Transverse colon (tissue), 4 donors: ENCODE measurements around the gene CFAP61. TPM values are rescaled to one million over a fixed set of nuclear protein-coding genes. Genes with fewer than 3 reads are reported as not detected.

Source experiments
- DNase-seq: peaks from one replicate; pipeline ENCODE4 v3.0.0-alpha.2; 2019
- H3K27ac ChIP-seq, 4 donors: fragments of 200-600 bp; sonication (generic); 2 replicates each; pipeline ENCODE4 v1.5.1; 2016 to 2018; ENCODE audit warnings: inconsistent platforms in 4 of 4
- H3K27me3 ChIP-seq: fragments of 200-600 bp; sonication (generic); 2 replicates; pipeline ENCODE4 v1.5.1; 2017; ENCODE audit warnings: inconsistent platforms
- H3K36me3 ChIP-seq, 4 donors: fragments of 200-600 bp; sonication (generic); 2 replicates each; pipeline ENCODE4 v1.5.1; 2017 to 2019; ENCODE audit warnings: inconsistent platforms in 4 of 4
- H3K4me1 ChIP-seq, 4 donors: fragments of 200-600 bp; sonication (generic); 2 replicates each; pipeline ENCODE4 v1.5.1; 2017 to 2020; ENCODE audit warnings: inconsistent platforms in 4 of 4
- H3K4me3 ChIP-seq, 4 donors: fragments of 200-600 bp; sonication (generic); 1 replicate in 1 of 4; 2 replicates in 3 of 4; pipeline versions ENCODE4 v1.5.1 to v1.6.1; 2017 to 2019; ENCODE audit warnings: inconsistent platforms in 4 of 4
- H3K9me3 ChIP-seq, 2 donors: fragments of 200-600 bp; sonication (generic); 2 replicates each; pipeline ENCODE4 v1.5.1; 2017 to 2019; ENCODE audit warnings: inconsistent platforms in 2 of 2
- EP300 ChIP-seq: sonication (generic); formaldehyde crosslinking; IDR thresholded peaks from one replicate; pipeline ENCODE4 v1.6.1; 2017; ENCODE audit warnings: antibody characterized with exemption, low read depth
- POLR2A ChIP-seq: fragments of 450-650 bp; IDR thresholded peaks from one replicate; pipeline ENCODE4 v1.6.1; 2016; ENCODE audit warnings: antibody characterized with exemption, mild to moderate bottlenecking, moderate library complexity
- POLR2AphosphoS5 ChIP-seq, 3 donors: sonication (generic); formaldehyde crosslinking; IDR thresholded peaks; one replicate each; pipeline ENCODE4 v1.6.1; 2016; ENCODE audit warnings: antibody characterized with exemption in 3 of 3
- WGBS, 2 donors: methylation state at CpG; one replicate each; pipeline ENCODE4 v1.1.5; 2018; ENCODE audit warnings: low coverage in 1 of 2; 5-methylcytosine and 5-hydroxymethylcytosine counted together
- in situ Hi-C, 4 donors: fragments of 200-750 bp; cut with MboI; loops; one replicate each; pipeline versions ENCODE4 v1.15.0 to v1.15.1; 2017; ENCODE audit warnings: low sequenced_read_pairs in 3 of 4, low pct_ligation_motif_present in 1 of 4, low pct_unique_long_range_greater_than_20kb in 1 of 4
- intact Hi-C: fragments of 100-400 bp; cut with DNase I; formaldehyde crosslinking; loops from one replicate; pipeline ENCODE4 v1.15.1; 2023; ENCODE audit warnings: low total_unique reads
- total RNA-seq, 4 donors: library from RNA; depleted of rRNA; stranded (reverse); fragments of >200 nt; gene quantifications; one replicate each; pipeline ENCODE4 v1.1.0, GENCODE V29; 2016
- TF ChIP-seq, protein P1 (sequence below), 5 experiments: fragments of 200-600 bp in 3 of 5; fragments of 450-650 bp in 2 of 5; sonication (generic) in 3 of 5; IDR thresholded peaks; 1 replicate in 2 of 5; 2 replicates in 3 of 5; pipeline ENCODE4 v1.5.1; 2016 to 2017; ENCODE audit warnings: antibody characterized with exemption in 5 of 5, inconsistent platforms in 3 of 5, mild to moderate bottlenecking in 2 of 5, moderate library complexity in 1 of 5

Gene CFAP61
- total RNA-seq, 4 donors from 2014 or later, result 0.27 TPM; not detected in 3

DNA sequence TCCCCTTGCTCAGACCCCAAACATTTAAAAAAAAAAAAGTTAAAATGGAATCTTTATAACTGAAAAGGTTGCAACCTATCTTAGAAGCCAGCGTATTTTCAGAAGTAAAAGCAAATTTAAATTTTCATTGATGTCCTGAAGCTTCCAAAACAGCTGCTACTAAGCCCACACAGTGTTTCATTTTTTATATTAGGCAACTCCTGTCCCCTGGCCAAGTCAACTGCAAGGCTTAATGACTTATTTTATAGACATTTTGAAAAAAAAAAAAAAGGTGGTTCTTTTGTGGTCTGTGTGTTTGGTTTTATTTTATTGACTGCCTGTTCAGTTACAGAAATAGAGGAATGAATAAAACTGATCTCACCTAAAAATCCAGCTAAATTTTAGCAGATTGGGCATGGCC, 13.0 kb downstream of the CFAP61 start:
- no peaks in the 10 kb centered on the region for H3K9me3 ChIP-seq
- H3K27ac ChIP-seq, result no peak overlapping the region
- no peaks in the 10 kb centered on the region for H3K4me1 ChIP-seq
- no peaks in the 10 kb centered on the region for H3K36me3 ChIP-seq
- peaks cover 17% of the 10 kb centered on the region for H3K27me3 ChIP-seq
- H3K4me3 ChIP-seq, result no peak overlapping the region
- DNase-seq, result no peak
- TF ChIP-seq POLR2AphosphoS5 (IDR thresholded peaks at IDR 0.05) (no peak), POLR2A (no peak), EP300 (no peak)
- TF ChIP-seq, protein P1, sequence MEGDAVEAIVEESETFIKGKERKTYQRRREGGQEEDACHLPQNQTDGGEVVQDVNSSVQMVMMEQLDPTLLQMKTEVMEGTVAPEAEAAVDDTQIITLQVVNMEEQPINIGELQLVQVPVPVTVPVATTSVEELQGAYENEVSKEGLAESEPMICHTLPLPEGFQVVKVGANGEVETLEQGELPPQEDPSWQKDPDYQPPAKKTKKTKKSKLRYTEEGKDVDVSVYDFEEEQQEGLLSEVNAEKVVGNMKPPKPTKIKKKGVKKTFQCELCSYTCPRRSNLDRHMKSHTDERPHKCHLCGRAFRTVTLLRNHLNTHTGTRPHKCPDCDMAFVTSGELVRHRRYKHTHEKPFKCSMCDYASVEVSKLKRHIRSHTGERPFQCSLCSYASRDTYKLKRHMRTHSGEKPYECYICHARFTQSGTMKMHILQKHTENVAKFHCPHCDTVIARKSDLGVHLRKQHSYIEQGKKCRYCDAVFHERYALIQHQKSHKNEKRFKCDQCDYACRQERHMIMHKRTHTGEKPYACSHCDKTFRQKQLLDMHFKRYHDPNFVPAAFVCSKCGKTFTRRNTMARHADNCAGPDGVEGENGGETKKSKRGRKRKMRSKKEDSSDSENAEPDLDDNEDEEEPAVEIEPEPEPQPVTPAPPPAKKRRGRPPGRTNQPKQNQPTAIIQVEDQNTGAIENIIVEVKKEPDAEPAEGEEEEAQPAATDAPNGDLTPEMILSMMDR (IDR thresholded peaks at IDR 0.05), result no peak
- WGBS, 2 donors, result 67 to 80% methylated on average over 1 of the region's 1 CpG
- intact Hi-C loops (no loop called here), in situ Hi-C loops (no loop called here)

DNA sequence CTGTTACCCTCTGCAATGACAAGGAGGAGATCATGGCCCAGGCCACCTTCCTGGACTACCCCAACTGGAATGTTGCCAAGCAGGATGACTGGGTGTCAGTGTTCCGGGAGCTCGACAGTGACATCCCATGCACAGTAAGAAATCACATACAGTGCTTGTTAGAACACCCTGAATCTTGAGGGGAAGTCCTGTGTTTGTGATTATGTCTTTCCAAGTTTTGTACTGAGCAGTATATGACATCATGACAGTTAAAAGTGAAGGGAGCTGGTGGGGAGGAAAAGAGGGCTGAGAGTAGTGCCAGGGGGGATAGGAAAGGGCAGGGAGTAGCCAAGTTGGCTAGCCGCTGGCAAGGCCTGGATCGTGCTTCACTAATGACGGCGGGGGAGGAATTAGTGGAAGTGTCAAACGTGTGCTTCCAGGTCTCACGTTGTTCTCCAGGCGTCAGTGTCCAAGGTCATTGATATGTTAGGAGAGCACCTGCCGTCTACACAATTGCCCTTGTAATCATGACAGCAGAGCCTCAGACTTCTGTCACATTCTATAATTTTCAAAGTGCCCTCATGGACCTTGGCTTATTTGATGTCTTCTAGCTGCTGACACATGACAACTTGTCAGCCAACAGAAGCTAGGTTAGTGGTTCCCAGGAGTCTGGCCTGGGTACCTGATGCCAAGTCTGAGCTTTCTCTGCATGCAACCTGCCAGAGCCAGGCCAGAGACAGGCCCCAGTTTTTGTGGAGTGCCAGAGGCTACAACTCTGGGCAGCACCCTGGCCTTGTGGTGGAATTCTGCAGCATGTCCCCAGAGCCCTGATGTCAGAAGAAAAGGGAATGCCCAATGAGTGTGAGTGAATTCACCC, 18.8 kb downstream of the CFAP61 start:
- 67 to 72% methylated on average over 2 to 10 of the region's 10 CpGs for WGBS, 2 donors
- DNase-seq, result no peak
- in situ Hi-C loops, result no loop called here

DNA sequence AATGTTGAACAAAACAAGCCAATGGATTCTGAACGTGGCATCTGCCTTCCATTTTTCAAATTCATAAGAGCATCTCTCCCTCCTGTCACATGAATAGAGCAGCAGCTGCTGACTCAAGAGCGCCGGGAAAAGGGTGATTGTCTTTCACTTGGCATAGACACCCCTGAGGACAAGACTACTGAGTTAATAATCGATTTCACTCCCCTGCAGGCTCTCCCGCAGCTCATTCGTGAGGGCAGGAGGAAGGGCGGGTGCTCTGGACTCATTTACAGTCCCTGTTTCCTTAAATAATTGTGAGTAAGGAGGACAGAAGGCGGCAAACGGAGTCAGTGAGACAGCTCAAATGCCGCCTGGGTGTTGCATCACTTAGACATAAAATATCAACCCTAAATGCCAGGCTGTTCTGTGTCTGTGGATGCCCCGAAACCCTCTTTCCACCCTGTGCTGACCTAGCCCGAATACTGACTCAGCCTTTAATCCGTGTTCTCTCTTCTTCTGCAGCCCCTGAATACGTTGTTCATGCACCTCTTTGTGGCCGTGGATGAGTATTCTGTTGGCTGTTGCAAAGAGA, 21.6 kb downstream of the CFAP61 start:
- no peaks in the 10 kb centered on the region for H3K36me3 ChIP-seq
- intact Hi-C loops, result loop anchor here (10.0 kb wide), 1 partner anchor 751 kb away; no protein-coding TSS in a partner anchor
- no peak for DNase-seq
- 55% methylated on average over 15 of the region's 15 CpGs; no CpG with 5 or more reads in 1 of the 2 donors for WGBS, 2 donors
- no peaks in the 10 kb centered on the region for H3K9me3 ChIP-seq
- peaks cover 0 to under 1% (median 0%) of the 10 kb centered on the region in 4 donors for H3K4me1 ChIP-seq
- H3K27ac ChIP-seq, result no peak overlapping the region
- in situ Hi-C loops, result no loop called here
- no peak overlapping the region for H3K4me3 ChIP-seq
- TF ChIP-seq EP300 (no peak), POLR2AphosphoS5 (IDR thresholded peaks at IDR 0.05) (no peak), POLR2A (no peak)
- TF ChIP-seq, protein P1 (IDR thresholded peaks at IDR 0.05), result no peak
- H3K27me3 ChIP-seq, result peaks cover 13% of the 10 kb centered on the region

More for the DNA sequence above, 18.8 kb downstream of the CFAP61 start:
- intact Hi-C loops, result loop anchor here (10.0 kb wide), 1 partner anchor 754 kb away; no protein-coding TSS in a partner anchor
- H3K36me3 ChIP-seq, result no peaks in the 10 kb centered on the region
- no peak overlapping the region for H3K4me3 ChIP-seq
- H3K9me3 ChIP-seq, result no peaks in the 10 kb centered on the region
- peaks cover 13% of the 10 kb centered on the region for H3K27me3 ChIP-seq
- H3K4me1 ChIP-seq, result no peaks in the 10 kb centered on the region
- no peak overlapping the region for H3K27ac ChIP-seq
- TF ChIP-seq EP300 (no peak), POLR2AphosphoS5 (IDR thresholded peaks at IDR 0.05) (no peak), POLR2A (no peak)
- TF ChIP-seq, protein P1 (IDR thresholded peaks at IDR 0.05), result no peak

DNA sequence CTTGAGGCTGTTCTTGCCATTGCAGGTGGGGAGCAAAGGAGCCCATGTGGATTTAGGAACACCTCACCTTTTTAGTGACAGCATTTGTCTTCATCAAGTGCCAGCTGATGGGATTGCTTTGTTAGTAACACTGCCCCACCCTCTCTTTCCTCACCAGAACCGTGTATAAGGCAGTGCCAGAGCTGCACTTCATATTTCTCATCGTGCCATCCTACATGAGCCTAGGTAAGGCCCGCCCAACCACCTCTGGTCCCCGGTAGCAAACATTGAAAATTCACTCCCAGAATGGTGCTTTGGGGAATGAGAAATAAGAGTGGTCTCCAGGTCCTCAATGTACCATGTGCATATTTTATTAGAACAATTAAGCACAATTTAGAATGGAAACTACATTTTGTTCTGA, 22.7 kb downstream of the CFAP61 start:
- WGBS, 2 donors, result 73 to 81% methylated on average over 4 of the region's 4 CpGs
- Histone ChIP-seq H3K27me3 (peaks cover 13% of the 10 kb centered on the region), H3K36me3 (no peaks in the 10 kb centered on the region), H3K4me3 (no peak overlapping the region), H3K27ac (no peak overlapping the region), H3K9me3 (no peaks in the 10 kb centered on the region), H3K4me1 (peaks cover 0 to 6% (median 0%) of the 10 kb centered on the region in 4 donors)
- no peak for TF ChIP-seq EP300
- no peak for TF ChIP-seq POLR2AphosphoS5 (IDR thresholded peaks at IDR 0.05)
- intact Hi-C loops (loop anchor here (10.0 kb wide), 1 partner anchor 750 kb away; no protein-coding TSS in a partner anchor), in situ Hi-C loops (loop anchor here in 3 of 4 donors (25.0 kb wide), 4 partner anchors 162 to 762 kb away; no protein-coding TSS in a partner anchor)
- DNase-seq, result no peak
